Skeletal muscle cell (primary cell): Measurements from ENCODE around the gene PPP1CA.
A peak's percentile ranks its signal among the peaks of the same experiment; 100 is the strongest.

ENCODE experiments used
- DNase-seq: peaks from one replicate; pipeline ENCODE4 v3.0.0-alpha.2; 2010; ENCODE audit warnings: low read depth
- H3K4me3 ChIP-seq: 2 replicates; pipeline ENCODE4 v1.5.1; 2011; ENCODE audit warnings: low read depth, mild to moderate bottlenecking, control low read depth, low read length, moderate library complexity

The PPP1CA gene

GRCh38 chr11:67364169-67364568 lies 37.5 kb downstream of the PPP1CA start:
- no peak overlapping the region for H3K4me3 ChIP-seq
- DNase-seq: no peak

GRCh38 chr11:67357831-67358670 lies 43.6 kb downstream of the PPP1CA start:
- H3K4me3 ChIP-seq: no peak overlapping the region
- DNase-seq: no peak

GRCh38 chr11:67356864-67357561 lies 44.6 kb downstream of the PPP1CA start:
- H3K4me3 ChIP-seq: no peak overlapping the region
- no peak for DNase-seq

- H3K4me3 ChIP-seq: no peak overlapping the region
- DNase-seq: no peak
Measured at GRCh38 chr11:67356387-67356863, 45.2 kb downstream of the PPP1CA start.

GRCh38 chr11:67355794-67356386 lies 45.8 kb downstream of the PPP1CA start:
- H3K4me3 ChIP-seq: no peak overlapping the region

GRCh38 chr11:67355023-67355793 lies 46.5 kb downstream of the PPP1CA start:
- DNase-seq: no peak
- H3K4me3 ChIP-seq: no peak overlapping the region

More at GRCh38 chr11:67355794-67356386, 45.8 kb downstream of the PPP1CA start:
- DNase-seq: no peak

GRCh38 chr11:67354075-67355022 lies 47.3 kb downstream of the PPP1CA start:
- DNase-seq: peak; percentile 97
- peak overlapping the region; percentile 66 for H3K4me3 ChIP-seq

GRCh38 chr11:67353317-67354074 lies 48.2 kb downstream of the PPP1CA start, which contains the start of gene POLD4:
Gene POLD4, minus strand, starts transcription at chr11:67353546. Its CDS starts 147 bp downstream, at chr11:67353399.
- DNase-seq: peak; percentile 93

GRCh38 chr11:67352546-67353316 lies 48.9 kb downstream of the PPP1CA start:
- H3K4me3 ChIP-seq: peak overlapping the region; percentile 66
- no peak for DNase-seq

More at GRCh38 chr11:67353317-67354074, 48.2 kb downstream of the PPP1CA start, which contains the start of gene POLD4:
- H3K4me3 ChIP-seq: peak within 1 kb of the TSS; percentile 66

- DNase-seq: no peak
Measured at GRCh38 chr11:67351275-67352005, 50.2 kb downstream of the PPP1CA start.

GRCh38 chr11:67349928-67350465 lies 51.7 kb downstream of the PPP1CA start:
- no peak overlapping the region for H3K4me3 ChIP-seq
- no peak for DNase-seq

More at GRCh38 chr11:67351275-67352005, 50.2 kb downstream of the PPP1CA start:
- H3K4me3 ChIP-seq: no peak overlapping the region

- no peak overlapping the region for H3K4me3 ChIP-seq
- no peak for DNase-seq
Measured at GRCh38 chr11:67349457-67349856, 52.2 kb downstream of the PPP1CA start.

GRCh38 chr11:67349036-67349435 lies 52.6 kb downstream of the PPP1CA start:
- H3K4me3 ChIP-seq: no peak overlapping the region
- DNase-seq: no peak
